ENCODE data around the gene C11orf58.
A peak's percentile ranks its signal among the peaks of the same experiment; 100 is the strongest.

The C11orf58 gene

DNA sequence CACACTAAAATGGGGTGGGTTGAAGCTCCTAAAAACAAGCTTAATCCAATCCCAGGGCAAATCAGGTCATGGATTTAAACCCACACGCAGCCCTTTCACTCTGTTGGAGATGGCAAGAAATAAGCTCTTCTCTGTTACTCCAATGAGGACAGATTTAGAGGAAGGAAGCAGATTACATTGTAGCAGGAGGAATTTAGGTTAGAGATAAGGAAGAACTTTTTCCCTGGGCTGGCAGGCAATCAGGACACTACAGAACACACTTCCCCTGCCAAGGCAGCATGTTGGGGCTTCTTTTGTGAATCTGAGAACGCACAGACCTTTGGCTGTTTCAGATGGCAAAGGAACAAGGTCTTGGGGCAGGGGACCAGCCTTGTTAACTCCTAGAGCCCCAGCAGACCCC is 46.2 kb downstream of the C11orf58 start:
- DNase-seq (ENCODE audit: low read depth in 3 of 3, low spot score in 1 of 3) = no peak

DNA sequence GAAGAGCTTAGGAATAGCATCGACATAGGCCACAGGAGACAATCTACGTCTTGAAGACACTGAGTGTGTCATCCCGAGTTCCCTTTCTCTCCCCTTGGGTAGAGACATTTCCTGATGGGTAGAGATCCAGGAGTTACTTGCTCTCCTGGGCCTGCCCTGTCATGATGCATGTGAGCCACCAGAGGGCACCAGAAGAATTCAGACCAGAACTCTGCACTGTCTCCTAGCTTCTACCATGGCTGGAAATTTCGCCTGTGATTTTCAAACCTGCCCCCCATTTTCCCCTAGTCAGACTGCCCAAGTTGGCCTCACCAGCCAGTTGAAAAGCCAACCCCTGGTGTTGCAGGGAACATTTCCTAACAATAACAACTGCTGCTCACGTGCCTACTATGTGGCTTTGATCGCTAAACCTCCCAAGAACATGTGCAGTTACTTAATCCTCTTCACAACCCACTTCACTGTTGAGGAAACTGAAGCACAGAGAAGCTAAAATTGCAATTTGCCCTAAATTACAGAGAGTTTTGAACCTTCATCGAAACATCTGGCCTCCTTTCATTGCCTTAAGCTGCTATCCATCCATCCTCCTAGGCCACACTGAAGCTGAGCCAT is 47.2 kb downstream of the C11orf58 start:
- DNase-seq (ENCODE audit: low read depth in 3 of 3, low spot score in 1 of 3) = peak in 2 of 3 donors; percentile 12 to 19

DNA sequence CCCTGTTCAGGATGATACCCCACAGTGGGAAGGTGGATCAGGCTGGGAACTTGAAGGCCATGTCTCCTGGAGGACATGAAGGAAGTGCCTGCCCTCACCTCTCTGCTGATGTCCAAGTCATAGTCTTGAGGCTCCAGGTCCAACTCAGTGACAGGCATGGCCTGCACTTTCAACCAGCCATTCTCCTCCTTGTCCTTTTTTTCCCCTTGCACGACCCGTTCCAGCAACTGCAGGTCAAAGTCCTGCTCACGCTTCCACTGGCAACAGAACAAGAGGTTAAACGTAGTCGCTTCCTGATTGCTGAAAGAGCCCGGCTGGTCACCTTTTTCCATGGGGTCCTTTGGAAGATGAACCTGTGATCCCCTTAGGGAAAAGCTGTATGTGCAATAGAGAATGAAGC is 47.7 kb downstream of the C11orf58 start:
- DNase-seq (ENCODE audit: low read depth in 3 of 3, low spot score in 1 of 3) = no peak

DNA sequence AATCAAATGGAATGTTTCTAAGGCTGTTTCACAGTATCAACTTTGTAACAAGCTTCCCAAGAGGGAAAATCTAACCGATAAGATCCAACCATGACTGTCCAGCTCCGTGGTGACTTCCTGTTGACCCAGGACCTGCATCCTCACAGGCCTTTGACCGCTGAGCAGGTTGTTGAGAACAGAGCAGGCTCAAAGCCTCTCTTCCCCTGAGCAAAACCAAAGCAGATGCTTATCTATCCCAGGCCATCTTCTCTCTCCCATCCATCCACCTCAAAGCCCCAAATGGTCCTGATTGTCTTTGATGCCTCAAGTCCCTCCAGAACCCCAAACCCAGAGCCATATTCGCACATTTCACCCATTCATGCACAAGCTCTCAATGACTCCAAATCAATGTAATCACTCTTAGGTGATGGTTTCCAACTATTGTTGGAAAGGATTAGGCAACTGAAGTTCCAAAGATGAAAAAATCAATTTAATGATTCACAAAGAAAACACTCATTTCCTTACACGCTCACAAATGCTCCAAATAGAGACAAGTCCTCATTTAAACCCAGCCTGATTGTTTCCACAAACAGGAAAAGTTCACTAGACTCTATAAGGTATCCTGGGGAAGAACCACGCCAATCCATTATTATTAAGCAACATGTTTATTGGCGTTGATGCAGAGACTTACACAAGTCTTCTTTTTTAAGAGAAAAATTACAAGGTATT is 48.7 kb downstream of the C11orf58 start:
- no peak for DNase-seq (ENCODE audit: low read depth in 3 of 3, low spot score in 1 of 3)

DNA sequence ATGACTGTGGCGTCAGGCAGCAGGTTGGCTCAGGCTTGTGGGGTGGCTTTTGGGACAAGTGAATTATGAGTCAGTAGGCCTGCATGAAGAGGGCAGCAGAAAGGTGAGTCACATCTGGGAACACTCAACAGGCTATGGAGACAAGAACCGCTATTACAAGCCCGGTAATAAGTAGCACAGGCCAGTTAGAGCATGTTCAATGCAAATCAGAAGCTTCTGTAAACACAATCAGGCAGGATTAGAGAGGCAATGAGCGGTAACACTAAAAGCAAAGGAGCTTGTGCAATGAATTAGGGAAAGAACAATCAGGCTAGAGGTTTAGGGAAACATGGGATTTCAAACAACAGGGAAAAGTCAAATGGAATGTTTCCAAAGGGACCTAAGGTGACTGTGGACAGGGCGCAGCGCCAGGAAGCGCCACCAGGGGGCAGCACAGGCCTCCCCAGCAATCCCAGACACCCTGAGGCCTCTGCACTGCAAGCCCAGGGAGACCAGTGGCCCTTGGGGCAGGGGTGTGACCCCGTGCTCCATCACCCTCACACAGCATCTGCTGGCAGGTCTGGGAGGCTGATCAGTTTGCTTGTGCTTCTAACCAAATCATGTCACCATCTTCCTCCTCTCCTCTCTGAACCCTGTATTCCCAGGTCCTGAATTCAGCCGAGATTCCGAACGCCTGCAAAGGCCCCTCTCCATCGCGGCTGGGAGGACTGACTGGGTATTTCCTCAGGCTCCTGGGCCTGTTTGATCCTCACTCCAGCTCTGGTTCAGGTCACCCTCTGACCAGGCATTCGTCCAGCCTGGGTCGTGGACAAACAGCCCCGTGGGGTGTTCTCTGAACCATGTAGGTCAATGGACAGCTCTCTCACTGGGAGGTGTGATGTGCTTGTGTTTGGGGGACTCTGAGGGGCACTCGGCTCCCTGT is 50.0 kb downstream of the C11orf58 start:
- peak in 2 of 3 donors; percentile 16 to 48 for DNase-seq (ENCODE audit: low read depth in 3 of 3, low spot score in 1 of 3)

DNA sequence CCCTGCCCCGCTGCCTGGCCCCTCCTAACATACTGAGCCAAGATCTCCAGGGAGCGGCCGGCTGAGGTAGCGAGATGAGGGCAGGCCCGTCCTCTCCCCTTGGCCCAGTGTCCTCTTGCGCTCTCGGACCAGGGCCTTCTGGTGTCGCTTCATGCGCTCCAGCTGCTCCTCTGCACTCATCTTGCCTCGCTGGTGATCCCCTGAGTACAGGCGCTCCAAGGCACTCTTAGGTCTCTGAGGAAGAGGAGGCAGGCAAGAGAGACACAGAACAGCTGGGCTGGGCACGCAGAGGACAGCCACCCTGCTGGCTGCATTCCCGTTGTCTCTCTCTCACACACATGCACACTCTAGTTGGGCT is 50.6 kb downstream of the C11orf58 start:
- DNase-seq (ENCODE audit: low read depth in 3 of 3, low spot score in 1 of 3) = no peak

DNA sequence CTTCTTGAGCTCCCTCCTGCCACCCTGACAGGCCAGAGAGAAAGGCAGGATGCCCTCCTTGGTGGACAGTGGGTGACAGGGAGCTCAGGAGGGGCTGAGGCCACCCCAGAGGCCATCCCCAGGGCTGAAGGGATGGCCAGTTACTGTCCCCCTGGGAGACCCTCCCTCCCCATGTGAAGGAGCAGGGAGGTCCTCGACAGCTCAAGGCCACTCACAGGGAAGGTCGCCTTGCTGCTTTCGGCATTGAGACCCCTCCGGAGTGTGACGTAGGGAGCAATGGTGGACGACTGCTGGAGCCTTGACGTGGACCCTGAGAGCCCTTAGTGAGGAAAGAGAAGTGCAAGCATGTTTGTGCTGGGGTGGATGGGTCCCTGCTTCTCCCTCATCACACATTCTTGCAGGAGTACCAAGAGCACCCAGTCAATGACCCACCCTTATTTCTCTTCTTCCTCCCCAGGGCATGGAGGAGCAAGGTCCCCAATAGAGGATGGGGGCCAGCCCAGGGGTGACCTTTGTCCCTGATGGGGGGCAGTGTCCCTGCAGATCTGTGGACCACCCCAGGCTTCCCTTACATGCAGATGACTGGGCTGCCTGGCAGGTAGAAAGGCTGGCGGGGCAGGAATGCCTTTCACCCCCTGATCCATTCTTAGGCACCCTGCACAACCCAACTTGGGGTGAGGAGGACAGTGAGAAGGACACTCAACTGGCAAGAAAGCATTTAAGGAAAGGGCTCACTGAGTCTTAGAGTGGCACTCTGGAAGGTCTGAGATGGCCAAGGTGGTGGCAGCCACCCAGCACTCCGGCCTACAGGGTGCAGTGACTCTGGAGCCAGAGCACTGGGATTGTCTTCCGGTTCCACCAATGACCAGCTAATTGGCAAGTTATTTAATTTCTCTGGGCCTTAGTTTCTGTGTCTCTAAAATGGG is 51.4 kb downstream of the C11orf58 start:
- no peak for DNase-seq (ENCODE audit: low read depth in 3 of 3, low spot score in 1 of 3)

DNA sequence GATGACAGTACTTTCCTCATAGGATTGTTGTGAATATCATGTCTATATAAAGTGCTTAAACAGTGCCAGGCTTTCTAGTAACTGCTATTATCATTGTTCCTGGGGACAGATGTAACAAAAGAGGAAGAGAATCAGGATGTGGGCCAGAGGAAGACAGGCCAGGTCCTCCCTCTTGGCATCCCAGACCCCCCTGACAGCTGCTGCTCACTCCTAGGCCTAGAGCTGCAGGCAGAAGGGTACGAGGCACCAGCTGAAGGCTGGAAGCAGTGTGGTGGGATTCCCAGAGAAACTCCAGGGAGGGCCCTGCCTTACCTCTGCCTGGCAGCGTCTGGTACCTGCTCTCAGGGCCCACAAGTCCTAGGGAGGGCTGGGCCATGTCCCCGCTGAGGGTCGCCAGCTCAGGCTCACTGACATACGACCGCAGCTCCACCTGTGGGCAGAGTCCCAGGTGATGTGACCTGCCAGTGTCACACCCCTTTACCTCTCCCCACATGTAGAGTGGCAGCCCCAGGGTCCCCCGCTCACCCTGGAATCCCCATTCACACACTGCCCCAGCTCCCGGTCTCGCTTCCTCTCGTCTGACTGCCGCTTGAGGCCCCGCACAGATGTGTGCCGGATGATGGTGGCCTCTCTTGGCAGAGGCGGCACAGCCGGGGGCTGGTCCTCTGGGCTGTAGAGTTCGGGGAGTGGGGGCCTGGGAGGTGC is 52.2 kb downstream of the C11orf58 start:
- no peak for DNase-seq (ENCODE audit: low read depth in 3 of 3, low spot score in 1 of 3)

DNA sequence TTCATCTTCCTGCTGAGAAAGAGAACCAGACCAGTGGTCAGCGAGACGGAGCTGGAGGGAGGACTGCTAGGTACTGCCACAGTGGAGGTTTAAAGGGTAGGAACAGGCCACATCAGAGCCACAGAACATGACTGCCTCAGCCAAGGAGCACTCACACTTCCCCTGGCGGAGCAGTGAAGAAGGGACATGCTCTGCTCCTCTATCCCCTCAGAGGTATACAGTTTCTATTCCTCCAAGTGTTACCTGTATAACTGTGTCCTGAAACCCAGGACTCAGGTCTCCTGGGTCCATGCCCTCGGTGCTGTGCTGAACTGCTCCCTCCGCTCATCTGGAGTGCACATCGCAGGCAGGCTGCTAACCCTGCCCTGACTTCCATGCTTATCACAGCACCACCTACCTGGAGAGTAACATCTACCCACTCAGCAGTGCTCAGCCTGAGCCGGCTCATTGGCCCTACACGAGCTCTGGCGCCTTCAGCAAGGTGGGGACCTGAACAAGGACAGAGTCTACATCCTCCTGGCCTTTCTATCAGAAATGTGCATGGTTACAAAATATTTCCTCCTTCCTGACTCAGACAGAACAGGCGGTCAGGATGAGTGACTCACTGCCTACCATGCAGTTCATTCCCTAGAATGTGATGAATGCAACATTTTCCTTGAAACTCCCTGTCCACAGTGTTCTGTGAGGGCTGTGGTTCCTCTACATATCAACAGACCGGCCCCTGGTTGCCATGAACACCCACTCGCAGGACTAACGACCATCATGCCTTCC is 52.9 kb downstream of the C11orf58 start:
- DNase-seq (ENCODE audit: low read depth in 3 of 3, low spot score in 1 of 3) = no peak

DNA sequence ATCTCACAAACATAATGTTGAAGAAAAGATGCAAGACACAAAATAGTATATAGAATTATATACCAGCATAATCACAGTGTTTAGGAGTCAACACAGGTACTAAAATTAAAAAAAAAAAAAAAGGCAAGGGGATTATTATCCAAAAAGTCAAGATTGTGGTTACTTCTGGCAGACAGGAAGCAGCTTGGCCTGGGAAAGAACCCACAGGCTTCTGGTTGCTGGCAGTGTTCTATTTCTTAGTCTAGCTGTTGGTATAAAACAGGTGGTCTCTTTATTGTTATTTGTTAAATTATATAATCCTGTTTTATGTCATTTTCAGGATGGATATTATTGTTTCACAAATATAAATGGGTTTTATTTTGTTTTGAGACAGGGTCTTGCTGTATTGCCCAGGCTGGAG is 54.0 kb downstream of the C11orf58 start:
- no peak for DNase-seq (ENCODE audit: low read depth in 3 of 3, low spot score in 1 of 3)

DNA sequence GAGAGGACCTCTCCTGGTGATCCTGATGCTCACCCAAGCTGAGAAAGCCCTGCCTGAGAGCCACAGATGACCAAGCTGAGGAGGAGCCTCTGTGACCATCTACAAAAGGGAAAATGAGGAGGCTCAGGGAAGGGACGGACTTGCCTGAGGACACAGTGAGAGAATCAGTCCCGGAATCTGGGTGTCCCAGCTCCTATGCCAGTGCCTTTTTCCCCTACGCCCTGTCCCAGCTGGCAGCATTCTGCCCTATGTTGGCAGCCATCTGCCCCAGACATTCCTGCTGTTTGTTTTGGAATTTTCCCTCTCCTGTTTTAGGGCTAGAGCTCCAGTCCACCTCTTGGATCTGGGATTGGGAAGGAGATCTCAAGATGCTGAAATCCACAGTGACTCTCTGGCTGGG is 54.6 kb downstream of the C11orf58 start:
- no peak for DNase-seq (ENCODE audit: low read depth in 3 of 3, low spot score in 1 of 3)

DNA sequence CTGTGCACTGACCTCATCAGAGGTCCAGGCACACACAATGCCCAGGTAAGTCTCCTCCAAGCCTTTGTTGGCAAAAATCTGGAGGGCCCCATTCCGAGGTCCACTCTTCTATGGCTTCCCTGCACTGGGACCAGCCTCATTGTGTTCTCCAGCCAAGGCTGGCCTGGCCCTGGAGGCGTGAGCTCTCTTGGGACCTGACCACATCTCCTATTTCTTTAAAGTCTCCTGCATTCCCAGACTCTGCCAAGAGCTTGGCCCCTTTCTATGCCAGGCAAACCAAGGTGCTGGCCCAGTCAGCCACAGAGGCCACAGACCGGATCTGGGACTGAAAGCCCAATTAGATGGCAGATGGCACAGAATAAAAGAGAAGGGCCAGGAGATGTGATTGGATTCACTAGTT is 55.1 kb downstream of the C11orf58 start:
- DNase-seq (ENCODE audit: low read depth in 3 of 3, low spot score in 1 of 3) = no peak

DNA sequence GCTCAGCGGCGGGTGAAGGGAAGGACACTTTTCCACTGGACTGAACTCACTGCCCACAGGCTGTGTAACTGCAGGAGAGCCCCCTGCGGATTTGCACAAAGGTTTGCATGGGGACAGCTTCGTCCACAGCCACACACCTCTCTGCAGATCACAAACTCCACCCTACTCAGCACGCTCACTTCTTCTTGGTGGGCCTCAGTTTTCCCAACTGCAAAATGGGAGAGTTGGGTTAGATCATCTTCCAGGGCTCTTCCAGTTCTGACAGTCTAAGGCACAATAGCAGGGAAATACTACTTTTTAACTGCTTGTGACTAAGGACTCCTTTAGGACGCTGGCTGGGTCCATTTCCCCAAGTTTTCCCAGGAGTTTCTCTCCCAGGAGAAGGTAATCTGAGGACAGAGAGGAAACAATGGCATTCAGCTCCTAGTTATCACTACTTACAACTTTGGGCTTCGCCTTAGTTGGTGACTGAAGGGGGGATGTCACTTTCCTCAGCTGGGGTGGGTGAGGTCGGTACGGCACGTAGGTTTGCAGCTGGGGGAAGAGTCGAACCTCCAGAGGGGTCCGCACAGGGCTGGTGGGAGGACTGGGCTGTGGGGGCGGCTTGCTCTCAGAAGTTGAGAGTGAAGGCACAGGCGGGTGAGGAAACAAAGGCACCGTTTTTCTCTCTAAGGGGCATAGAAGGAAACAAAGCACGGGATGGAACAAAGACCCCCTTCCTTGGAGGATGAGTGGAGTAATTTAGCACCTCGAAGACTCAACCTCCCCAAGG is 55.8 kb downstream of the C11orf58 start:
- no peak for DNase-seq (ENCODE audit: low read depth in 3 of 3, low spot score in 1 of 3)

DNA sequence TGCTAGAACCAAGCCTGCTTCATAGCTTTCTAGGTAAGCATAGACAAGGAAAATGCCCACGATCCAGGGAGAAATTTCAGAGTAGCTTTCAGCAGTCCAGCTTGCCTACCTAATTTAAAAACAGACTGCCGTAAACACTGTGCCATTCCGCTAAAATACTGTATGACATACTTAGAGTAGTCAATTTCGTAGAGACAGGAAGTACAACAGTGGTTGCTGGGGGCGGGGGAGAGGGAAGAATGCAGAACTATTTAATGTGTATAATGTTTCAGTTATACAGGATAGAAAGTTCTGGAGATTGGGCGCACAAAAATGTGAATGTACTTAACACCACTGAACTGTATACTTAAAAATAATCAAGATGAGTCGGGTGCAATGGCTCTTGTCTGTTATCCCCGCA is 56.7 kb downstream of the C11orf58 start:
- DNase-seq (ENCODE audit: low read depth in 3 of 3, low spot score in 1 of 3) = no peak

DNA sequence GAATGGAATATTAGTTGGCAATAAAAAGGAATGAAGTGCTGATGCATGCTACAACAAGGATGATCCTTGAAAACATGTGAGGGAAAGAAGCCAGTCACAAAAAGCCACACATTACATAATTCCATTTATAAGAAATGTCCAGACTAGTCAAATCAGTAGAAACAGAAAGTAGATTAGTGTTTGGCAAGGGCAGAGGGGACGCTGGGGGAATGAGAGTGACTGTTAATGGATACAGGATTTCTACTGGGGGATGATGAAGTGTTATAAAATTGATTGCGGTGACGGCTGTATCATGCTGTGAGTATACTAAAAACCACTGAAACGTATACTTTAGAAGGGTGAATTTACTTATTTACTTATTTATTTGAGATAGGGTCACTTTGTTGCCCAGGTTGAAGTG is 57.9 kb downstream of the C11orf58 start:
- no peak for DNase-seq (ENCODE audit: low read depth in 3 of 3, low spot score in 1 of 3)

DNA sequence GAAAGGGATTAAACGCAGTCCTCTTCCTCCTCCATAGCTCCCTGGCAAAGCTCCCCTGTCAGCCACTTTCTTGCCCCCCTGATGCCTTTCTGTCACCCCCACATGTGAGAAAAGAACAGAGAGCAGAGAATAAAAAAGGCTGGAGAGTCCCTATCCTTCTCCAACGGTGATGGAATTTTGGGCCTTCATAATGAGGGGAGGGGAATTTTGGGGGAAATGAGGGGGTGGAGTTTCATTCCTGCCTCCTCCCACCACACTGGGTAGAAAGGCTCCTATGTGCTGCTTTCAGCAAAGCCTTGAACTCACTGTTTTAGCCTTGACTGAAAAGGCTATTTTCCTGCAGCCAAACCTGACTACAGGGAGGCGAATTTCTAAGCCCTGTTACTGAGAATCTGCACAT is 59.3 kb downstream of the C11orf58 start:
- no peak for DNase-seq (ENCODE audit: low read depth in 3 of 3, low spot score in 1 of 3)

DNA sequence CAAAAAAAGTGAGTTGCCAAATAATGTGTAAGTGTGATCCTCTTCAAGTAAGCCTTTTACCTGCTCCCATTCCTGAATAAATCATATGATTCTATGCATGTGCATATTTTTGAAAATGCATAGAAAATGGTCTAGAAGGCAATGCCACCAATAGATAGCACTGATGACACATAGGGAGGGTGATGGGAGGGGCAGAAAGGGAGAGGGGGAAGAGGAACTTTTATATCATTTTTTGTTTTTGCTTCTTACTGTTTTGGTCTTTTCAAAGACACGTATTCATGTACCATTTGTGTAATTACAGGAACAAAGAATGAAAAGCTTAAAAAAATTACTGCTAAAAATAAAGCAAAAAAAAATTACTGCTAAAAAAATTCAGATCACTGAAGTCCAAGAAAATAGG is 60.8 kb downstream of the C11orf58 start:
- no peak for DNase-seq (ENCODE audit: low read depth in 3 of 3, low spot score in 1 of 3)

DNA sequence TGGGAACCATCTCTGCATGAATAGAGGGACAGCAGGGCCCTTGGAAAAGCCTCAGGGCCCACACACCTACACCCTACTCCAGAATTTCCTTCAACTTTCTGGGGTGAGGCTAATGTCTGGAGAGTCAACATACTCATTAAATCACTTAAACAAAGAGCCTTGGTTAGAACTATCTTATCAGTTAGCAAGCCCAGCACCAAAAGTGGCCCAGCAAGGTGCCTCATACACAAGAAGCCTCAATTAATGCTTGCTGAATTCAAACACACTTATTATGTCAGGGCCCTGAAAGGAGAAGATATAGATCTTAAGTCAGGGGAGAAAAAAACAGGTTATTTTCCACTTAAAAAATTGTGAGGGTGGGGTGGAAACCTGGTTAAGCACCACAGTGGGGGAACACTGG is 61.4 kb downstream of the C11orf58 start:
- no peak for DNase-seq (ENCODE audit: low read depth in 3 of 3, low spot score in 1 of 3)

DNA sequence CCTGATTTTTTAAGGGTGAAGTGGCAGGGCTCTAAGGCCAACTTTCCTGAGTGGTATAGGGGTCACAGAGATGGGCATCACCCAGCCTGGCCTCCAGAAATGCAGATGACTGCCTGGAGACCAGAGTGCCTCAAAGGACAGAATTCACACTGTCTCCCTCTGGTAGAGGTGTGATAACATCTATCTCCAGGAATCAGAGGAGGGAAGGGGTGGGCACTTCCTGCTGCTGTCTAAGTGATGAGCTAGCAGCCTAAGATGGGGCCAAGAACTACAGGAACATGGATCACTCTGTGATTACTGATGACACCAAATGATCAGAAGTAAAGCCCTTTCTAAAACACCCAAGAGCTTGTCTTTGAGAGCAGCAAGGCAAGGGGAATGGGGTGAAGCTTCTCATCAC is 61.9 kb downstream of the C11orf58 start:
- no peak for DNase-seq (ENCODE audit: low read depth in 3 of 3, low spot score in 1 of 3)

Data from stimulated activated CD4-positive, alpha-beta T cell treated with anti-CD3 and anti-CD28 coated beads, TNF-alpha, amount 100 ng/mL, for 1 hour (primary cell).